Measurements from ENCODE around the gene DNM3.

DNA sequence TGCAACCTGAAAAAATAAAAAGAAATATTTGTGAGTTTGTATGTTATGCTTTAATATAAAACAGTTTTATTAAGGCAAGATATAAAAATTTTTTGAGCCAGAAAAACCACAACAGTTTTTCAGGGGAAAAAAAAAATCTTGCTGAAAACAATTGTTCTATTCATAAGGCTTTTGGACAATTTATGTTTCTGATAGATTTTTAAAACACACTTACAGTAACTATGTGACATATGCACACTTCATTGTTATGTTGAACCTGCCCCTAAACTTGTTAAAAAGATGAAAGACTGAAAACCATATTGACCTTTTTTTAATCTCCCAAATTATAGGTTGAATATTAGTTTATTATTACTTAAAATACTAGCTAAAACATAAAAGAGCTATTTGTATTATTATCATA lies 299.3 kb downstream of the DNM3 start:
- TF ChIP-seq, protein P1, sequence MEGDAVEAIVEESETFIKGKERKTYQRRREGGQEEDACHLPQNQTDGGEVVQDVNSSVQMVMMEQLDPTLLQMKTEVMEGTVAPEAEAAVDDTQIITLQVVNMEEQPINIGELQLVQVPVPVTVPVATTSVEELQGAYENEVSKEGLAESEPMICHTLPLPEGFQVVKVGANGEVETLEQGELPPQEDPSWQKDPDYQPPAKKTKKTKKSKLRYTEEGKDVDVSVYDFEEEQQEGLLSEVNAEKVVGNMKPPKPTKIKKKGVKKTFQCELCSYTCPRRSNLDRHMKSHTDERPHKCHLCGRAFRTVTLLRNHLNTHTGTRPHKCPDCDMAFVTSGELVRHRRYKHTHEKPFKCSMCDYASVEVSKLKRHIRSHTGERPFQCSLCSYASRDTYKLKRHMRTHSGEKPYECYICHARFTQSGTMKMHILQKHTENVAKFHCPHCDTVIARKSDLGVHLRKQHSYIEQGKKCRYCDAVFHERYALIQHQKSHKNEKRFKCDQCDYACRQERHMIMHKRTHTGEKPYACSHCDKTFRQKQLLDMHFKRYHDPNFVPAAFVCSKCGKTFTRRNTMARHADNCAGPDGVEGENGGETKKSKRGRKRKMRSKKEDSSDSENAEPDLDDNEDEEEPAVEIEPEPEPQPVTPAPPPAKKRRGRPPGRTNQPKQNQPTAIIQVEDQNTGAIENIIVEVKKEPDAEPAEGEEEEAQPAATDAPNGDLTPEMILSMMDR (IDR thresholded peaks at IDR 0.05; ENCODE audit: low read length), result no peak
- TF ChIP-seq EZH2 (optimal IDR thresholded peaks at IDR 0.05; ENCODE audit: low read depth, low read length), result no peak
